Astrocyte of the cerebellum (primary cell): Measurements from ENCODE around the gene POU4F2.
A peak's percentile ranks its signal among the peaks of the same experiment; 100 is the strongest.

Experiments
- DNase-seq: peaks from one replicate; pipeline ENCODE4 v3.0.0-alpha.2; 2011; ENCODE audit warnings: low read depth
- H3K4me3 ChIP-seq: 2 replicates; pipeline ENCODE4 v1.5.1; 2011; ENCODE audit warnings: mild to moderate bottlenecking, low read depth, low read length, moderate library complexity
- CTCF ChIP-seq: IDR thresholded peaks from 2 replicates; pipeline ENCODE4 v1.5.1; 2012; ENCODE audit warnings: low read length, low read depth, moderate library complexity, mild to moderate bottlenecking; ENCODE audit errors: missing control alignments
- in situ Hi-C: cut with HindIII; loops from 2 replicates; pipeline ENCODE4 v1.10.0; 2017; ENCODE audit warnings: low sequenced_read_pairs

Gene POU4F2

GRCh38 chr4:146643812-146644401 is 5.2 kb downstream of the POU4F2 start:
- peak; percentile 26 for DNase-seq
- H3K4me3 ChIP-seq: no peak overlapping the region
- no peak for TF ChIP-seq CTCF
- in situ Hi-C loops: no loop called here

- in situ Hi-C loops: no loop called here
- no peak overlapping the region for H3K4me3 ChIP-seq
- DNase-seq: no peak
- no peak for TF ChIP-seq CTCF
These were observed 7.2 kb downstream of the POU4F2 start for GRCh38 chr4:146645921-146646320.

- DNase-seq: no peak
- no peak overlapping the region for H3K4me3 ChIP-seq
- no peak for TF ChIP-seq CTCF
- in situ Hi-C loops: no loop called here
These were observed 8.1 kb downstream of the POU4F2 start for GRCh38 chr4:146646593-146647325.

GRCh38 chr4:146647615-146648460 is 9.1 kb downstream of the POU4F2 start:
- in situ Hi-C loops: no loop called here
- TF ChIP-seq CTCF: no peak
- no peak overlapping the region for H3K4me3 ChIP-seq
- DNase-seq: no peak

- DNase-seq: no peak
- H3K4me3 ChIP-seq: no peak overlapping the region
- TF ChIP-seq CTCF: no peak
- in situ Hi-C loops: no loop called here
These were observed 9.7 kb downstream of the POU4F2 start for GRCh38 chr4:146648461-146648783.

GRCh38 chr4:146649232-146649631 is 10.5 kb downstream of the POU4F2 start:
- in situ Hi-C loops: no loop called here
- TF ChIP-seq CTCF: no peak
- DNase-seq: no peak
- no peak overlapping the region for H3K4me3 ChIP-seq
